HEK293 (cell line): Measurements from ENCODE around the gene DOK1.

Experiments used
- CTCF ChIP-seq: fragments of 450-650 bp; formaldehyde crosslinking; IDR thresholded peaks from 2 replicates; pipeline ENCODE4 v1.5.1; 2016; ENCODE audit warnings: missing biosample characterization, missing genetic modification characterization
- KLF1 ChIP-seq: fragments of 450-650 bp; formaldehyde crosslinking; IDR thresholded peaks from 2 replicates; pipeline ENCODE4 v1.5.1; 2016; ENCODE audit warnings: missing biosample characterization, missing genetic modification characterization
- ZFP3 ChIP-seq: fragments of 450-650 bp; formaldehyde crosslinking; IDR thresholded peaks from 2 replicates; pipeline ENCODE4 v1.5.1; 2016; ENCODE audit warnings: low read depth, missing biosample characterization, missing genetic modification characterization
- ZFP69B ChIP-seq: fragments of 450-650 bp; formaldehyde crosslinking; IDR thresholded peaks from 2 replicates; pipeline ENCODE4 v1.5.1; 2016; ENCODE audit warnings: missing biosample characterization, missing genetic modification characterization
- ZNF362 ChIP-seq: fragments of 450-650 bp; formaldehyde crosslinking; IDR thresholded peaks from 2 replicates; pipeline ENCODE4 v1.5.1; 2016; ENCODE audit warnings: missing biosample characterization, missing genetic modification characterization
- ZNF629 ChIP-seq: fragments of 450-650 bp; formaldehyde crosslinking; IDR thresholded peaks from 2 replicates; pipeline ENCODE4 v1.5.1; 2017; ENCODE audit warnings: missing biosample characterization, missing genetic modification characterization
- TF ChIP-seq, protein P1 (sequence below): fragments of 450-650 bp; formaldehyde crosslinking; IDR thresholded peaks from 2 replicates; pipeline ENCODE4 v1.5.1; 2016; ENCODE audit warnings: missing biosample characterization, missing genetic modification characterization
- TF ChIP-seq, protein P2 (sequence below): fragments of 450-650 bp; formaldehyde crosslinking; IDR thresholded peaks from 2 replicates; pipeline ENCODE4 v1.5.1; 2017; ENCODE audit warnings: missing biosample characterization, mild to moderate bottlenecking, missing genetic modification characterization, moderate library complexity

GRCh38 chr2:74537140-74537539 is 17.4 kb upstream of the DOK1 start:
- TF ChIP-seq KLF1 (tag by site-specific recombination) = no peak
- TF ChIP-seq, protein P1, sequence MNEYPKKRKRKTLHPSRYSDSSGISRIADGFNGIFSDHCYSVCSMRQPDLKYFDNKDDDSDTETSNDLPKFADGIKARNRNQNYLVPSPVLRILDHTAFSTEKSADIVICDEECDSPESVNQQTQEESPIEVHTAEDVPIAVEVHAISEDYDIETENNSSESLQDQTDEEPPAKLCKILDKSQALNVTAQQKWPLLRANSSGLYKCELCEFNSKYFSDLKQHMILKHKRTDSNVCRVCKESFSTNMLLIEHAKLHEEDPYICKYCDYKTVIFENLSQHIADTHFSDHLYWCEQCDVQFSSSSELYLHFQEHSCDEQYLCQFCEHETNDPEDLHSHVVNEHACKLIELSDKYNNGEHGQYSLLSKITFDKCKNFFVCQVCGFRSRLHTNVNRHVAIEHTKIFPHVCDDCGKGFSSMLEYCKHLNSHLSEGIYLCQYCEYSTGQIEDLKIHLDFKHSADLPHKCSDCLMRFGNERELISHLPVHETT (tag by site-specific recombination) = no peak
- no peak for TF ChIP-seq ZNF362 (tag by site-specific recombination)
- TF ChIP-seq, protein P2, sequence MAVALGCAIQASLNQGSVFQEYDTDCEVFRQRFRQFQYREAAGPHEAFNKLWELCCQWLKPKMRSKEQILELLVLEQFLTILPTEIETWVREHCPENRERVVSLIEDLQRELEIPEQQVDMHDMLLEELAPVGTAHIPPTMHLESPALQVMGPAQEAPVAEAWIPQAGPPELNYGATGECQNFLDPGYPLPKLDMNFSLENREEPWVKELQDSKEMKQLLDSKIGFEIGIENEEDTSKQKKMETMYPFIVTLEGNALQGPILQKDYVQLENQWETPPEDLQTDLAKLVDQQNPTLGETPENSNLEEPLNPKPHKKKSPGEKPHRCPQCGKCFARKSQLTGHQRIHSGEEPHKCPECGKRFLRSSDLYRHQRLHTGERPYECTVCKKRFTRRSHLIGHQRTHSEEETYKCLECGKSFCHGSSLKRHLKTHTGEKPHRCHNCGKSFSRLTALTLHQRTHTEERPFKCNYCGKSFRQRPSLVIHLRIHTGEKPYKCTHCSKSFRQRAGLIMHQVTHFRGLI (tag by site-specific recombination) = no peak
- TF ChIP-seq ZFP69B (tag by site-specific recombination) = no peak
- TF ChIP-seq CTCF = no peak
- TF ChIP-seq ZNF629 (tag by site-specific recombination) = no peak
- TF ChIP-seq ZFP3 (tag by site-specific recombination) = no peak
